ENCODE results near the gene UBE2G2.

GRCh38 chr21:44765231-44766013, 36.2 kb downstream of the UBE2G2 start:
- no peak for TF ChIP-seq CTCF (IDR thresholded peaks at IDR 0.05)
- TF ChIP-seq POLR2A (IDR thresholded peaks at IDR 0.05): no peak
- TF ChIP-seq EP300 (IDR thresholded peaks at IDR 0.05; ENCODE audit: low read depth): no peak
- TF ChIP-seq POLR2AphosphoS5 (IDR thresholded peaks at IDR 0.05): no peak
